Breast epithelium (tissue), 4 donors: ENCODE data around the gene TRMU. TPM values are rescaled to one million over a fixed set of nuclear protein-coding genes. Genes with fewer than 3 reads are reported as not detected.

ENCODE experiments used
- DNase-seq, 2 donors: peaks; one replicate each; pipeline ENCODE4 v3.0.0-alpha.2; 2019; ENCODE audit warnings: low spot score in 2 of 2
- H3K27ac ChIP-seq, 2 donors: fragments of 200-600 bp; sonication (generic) in 1 of 2; one replicate each; pipeline ENCODE4 v1.5.1; 2016 to 2019; ENCODE audit warnings: mild to moderate bottlenecking in 1 of 2
- H3K27me3 ChIP-seq, 2 donors: fragments of 200-600 bp; sonication (generic) in 1 of 2; one replicate each; pipeline versions ENCODE4 v1.5.1 to v1.6.0; 2017 to 2019; ENCODE audit warnings: control low read depth in 1 of 2, mild to moderate bottlenecking in 1 of 2
- H3K36me3 ChIP-seq: fragments of 200-600 bp; one replicate; pipeline ENCODE4 v1.5.1; 2019
- H3K4me1 ChIP-seq, 2 donors: fragments of 200-600 bp; sonication (generic); one replicate each; pipeline ENCODE4 v1.5.1; 2016 to 2019; ENCODE audit warnings: control low read depth in 1 of 2
- H3K4me3 ChIP-seq, 3 donors: fragments of 200-600 bp; sonication (generic); 1 replicate in 2 of 3; 2 replicates in 1 of 3; pipeline ENCODE4 v1.5.1; 2016 to 2019; ENCODE audit warnings: mild to moderate bottlenecking in 3 of 3, moderate library complexity in 2 of 3
- H3K9me3 ChIP-seq, 2 donors: fragments of 200-600 bp; sonication (generic) in 1 of 2; one replicate each; pipeline ENCODE4 v1.5.1; 2016 to 2019; ENCODE audit warnings: control low read depth in 1 of 2
- CTCF ChIP-seq, 3 donors: fragments of 450-650 bp; IDR thresholded peaks; one replicate each; pipeline ENCODE4 v1.5.1; 2016 to 2017; ENCODE audit warnings: antibody characterized with exemption in 3 of 3, mild to moderate bottlenecking in 3 of 3, moderate library complexity in 3 of 3
- POLR2A ChIP-seq: fragments of 450-650 bp; IDR thresholded peaks from one replicate; pipeline ENCODE4 v1.6.1; 2016; ENCODE audit warnings: antibody characterized with exemption, mild to moderate bottlenecking, moderate library complexity
- POLR2AphosphoS5 ChIP-seq, 3 donors: sonication (generic); formaldehyde crosslinking; IDR thresholded peaks; one replicate each; pipeline ENCODE4 v1.6.1; 2017; ENCODE audit warnings: antibody characterized with exemption in 3 of 3
- intact Hi-C: fragments of 100-400 bp; cut with DNase I; formaldehyde crosslinking; loops from one replicate; pipeline ENCODE4 v1.15.1; 2023; ENCODE audit warnings: low total_unique reads
- total RNA-seq, 3 donors: library from RNA; depleted of rRNA; stranded (reverse); fragments of >200 nt; gene quantifications; one replicate each; pipeline ENCODE4 v1.1.0, GENCODE V29; 2016

TRMU gene
- total RNA-seq, result 10 to 100 TPM; 25.4 to 40.6 (median 37.6) TPM

GRCh38 chr22:46335201-46336118 lies at the start of gene TRMU:
Gene TRMU (plus strand): TSS chr22:46335714. CDS start chr22:46335765, 51 bp downstream.
- no peaks in the 10 kb centered on the region for H3K27me3 ChIP-seq
- DNase-seq, result peak; percentile 72 to 76
- H3K36me3 ChIP-seq, result peaks cover 8% of the 10 kb centered on the region
- TF ChIP-seq POLR2A, result peak; percentile 21
- TF ChIP-seq CTCF (IDR thresholded peaks at IDR 0.05), result no peak
- peak; percentile 47 to 71 (median 70) for TF ChIP-seq POLR2AphosphoS5 (IDR thresholded peaks at IDR 0.05)
- peaks cover 0 to 9% of the 10 kb centered on the region in 2 donors for H3K4me1 ChIP-seq
- H3K4me3 ChIP-seq, result peak within 1 kb of the TSS; percentile 92 to 99 (median 93)
- H3K27ac ChIP-seq, result peak within 1 kb of the TSS; percentile 91 to 92
- intact Hi-C loops, result no loop called here
- no peaks in the 10 kb centered on the region for H3K9me3 ChIP-seq

- H3K27ac ChIP-seq, result no peak overlapping the region
- TF ChIP-seq CTCF (IDR thresholded peaks at IDR 0.05) (no peak), POLR2A (no peak), POLR2AphosphoS5 (IDR thresholded peaks at IDR 0.05) (no peak)
- no peaks in the 10 kb centered on the region for H3K27me3 ChIP-seq
- no peaks in the 10 kb centered on the region for H3K4me1 ChIP-seq
- intact Hi-C loops, result no loop called here
- no peaks in the 10 kb centered on the region for H3K9me3 ChIP-seq
- no peak for DNase-seq
- H3K4me3 ChIP-seq, result no peak overlapping the region
- no peaks in the 10 kb centered on the region for H3K36me3 ChIP-seq
These were observed 49.5 kb upstream of the TRMU start for GRCh38 chr22:46286006-46286405.

DNA sequence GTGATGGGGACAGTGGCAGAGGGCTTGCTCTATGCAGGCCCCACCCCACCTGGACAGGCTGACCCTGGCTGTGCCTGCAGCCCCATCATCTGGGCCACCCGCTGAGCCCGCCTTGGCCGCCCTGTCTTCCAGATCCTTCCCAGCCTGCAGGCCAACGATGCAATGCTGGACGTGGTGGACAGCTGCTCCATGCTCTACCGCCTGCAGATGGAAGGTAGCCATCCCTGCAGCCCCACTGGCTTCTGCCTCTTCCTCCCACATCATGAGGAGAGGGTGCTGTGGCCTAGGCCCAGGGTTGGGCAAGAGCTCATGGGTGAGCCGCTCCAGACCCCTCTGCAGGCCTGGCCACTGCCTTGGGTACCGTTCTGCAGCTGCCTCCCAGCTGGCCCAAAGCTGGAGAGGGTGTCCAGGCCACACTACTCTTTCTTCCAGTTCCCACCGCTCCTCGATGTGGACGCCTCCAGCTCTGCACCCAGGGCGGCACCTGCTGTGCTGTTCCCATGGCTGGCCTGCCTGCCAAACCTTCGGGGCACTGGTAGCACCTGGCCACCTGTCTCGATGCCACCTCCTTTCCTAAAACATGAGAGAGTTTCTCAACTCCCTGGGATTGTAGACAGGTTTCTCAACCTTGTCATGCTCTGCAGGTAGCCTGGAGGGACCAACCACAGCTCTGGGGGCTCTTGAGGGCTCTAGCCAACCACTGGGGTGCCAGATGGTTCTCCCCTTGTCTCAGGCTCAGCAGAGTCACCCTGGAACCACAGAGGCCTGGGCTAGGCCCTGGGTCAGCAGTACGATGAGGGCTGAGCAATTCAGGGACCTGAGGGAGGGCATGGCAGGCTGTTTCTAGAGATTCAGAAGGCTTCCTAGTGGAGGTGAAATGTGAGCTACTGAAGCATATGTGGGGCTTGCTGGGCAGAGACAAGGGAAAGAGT lies 48.3 kb upstream of the TRMU start:
- TF ChIP-seq POLR2A, result no peak
- TF ChIP-seq POLR2AphosphoS5 (IDR thresholded peaks at IDR 0.05), result no peak
- no peak for TF ChIP-seq CTCF (IDR thresholded peaks at IDR 0.05)
- Histone ChIP-seq H3K4me3 (peak overlapping the region in 1 of 3 donors; percentile 16), H3K9me3 (peaks cover 5 to 8% of the 10 kb centered on the region in 2 donors), H3K27me3 (no peaks in the 10 kb centered on the region), H3K4me1 (no peaks in the 10 kb centered on the region), H3K36me3 (peaks cover 4% of the 10 kb centered on the region), H3K27ac (peak overlapping the region in 1 of 2 donors; percentile 62)
- DNase-seq, result no peak
- intact Hi-C loops, result no loop called here

DNA sequence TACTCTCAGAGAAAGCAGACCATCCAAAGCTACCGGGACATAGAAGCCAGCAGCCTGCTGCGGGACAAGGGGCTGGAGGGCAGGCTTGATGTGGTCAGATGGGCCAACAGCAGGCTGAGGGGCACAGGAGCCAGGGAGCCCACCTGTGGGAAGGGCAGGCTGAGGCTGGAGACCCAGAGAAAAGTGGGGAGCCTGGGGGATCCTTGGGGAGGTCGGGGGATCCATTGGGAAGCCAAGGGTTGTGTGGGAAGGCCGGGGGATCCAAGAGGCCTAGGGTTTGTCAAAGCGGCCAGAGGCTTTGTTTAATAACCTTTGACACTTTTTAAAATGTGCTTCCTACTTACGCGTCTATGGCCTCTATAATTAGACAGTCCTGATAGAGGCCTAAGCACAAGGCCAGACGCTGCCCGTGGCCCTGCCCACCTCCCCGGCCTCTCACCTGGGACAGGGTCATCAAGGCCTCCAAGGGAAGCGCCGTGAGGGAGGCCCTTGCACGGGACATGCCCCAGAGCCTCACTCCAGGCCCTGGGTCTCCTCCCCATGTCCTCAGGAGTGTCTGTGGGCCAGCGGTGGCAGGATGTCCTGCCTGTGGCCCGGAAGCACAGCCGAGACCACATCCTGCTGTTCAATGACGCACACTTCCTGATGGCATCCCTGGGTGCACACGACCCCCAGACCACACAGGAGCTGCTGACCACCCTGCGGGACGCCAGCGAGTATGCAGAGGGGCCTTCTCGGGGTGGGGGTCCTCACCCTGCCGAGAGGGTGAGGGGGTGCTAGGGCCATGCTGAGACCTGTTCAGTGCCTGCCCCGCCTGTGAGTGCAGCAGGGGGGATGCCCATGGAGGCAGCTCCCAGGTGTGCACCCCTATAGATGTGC lies 47.4 kb upstream of the TRMU start:
- TF ChIP-seq POLR2AphosphoS5 (IDR thresholded peaks at IDR 0.05), result no peak
- no peak for TF ChIP-seq CTCF (IDR thresholded peaks at IDR 0.05)
- no peak for TF ChIP-seq POLR2A
- Histone ChIP-seq H3K27me3 (no peaks in the 10 kb centered on the region), H3K36me3 (peaks cover 11% of the 10 kb centered on the region), H3K4me1 (no peaks in the 10 kb centered on the region), H3K4me3 (peak overlapping the region in 2 of 3 donors; percentile 7 to 16), H3K27ac (peak overlapping the region in 1 of 2 donors; percentile 62), H3K9me3 (peaks cover 5 to 10% of the 10 kb centered on the region in 2 donors)
- no peak for DNase-seq
- intact Hi-C loops, result no loop called here
